Cerebellar cortex (tissue), 1 donor: ENCODE results near the gene NR1I3.

Experiments used
- DNase-seq: peaks from one replicate; pipeline ENCODE4 v3.0.0-alpha.2; 2015; ENCODE audit warnings: low spot score

NR1I3 gene

DNA sequence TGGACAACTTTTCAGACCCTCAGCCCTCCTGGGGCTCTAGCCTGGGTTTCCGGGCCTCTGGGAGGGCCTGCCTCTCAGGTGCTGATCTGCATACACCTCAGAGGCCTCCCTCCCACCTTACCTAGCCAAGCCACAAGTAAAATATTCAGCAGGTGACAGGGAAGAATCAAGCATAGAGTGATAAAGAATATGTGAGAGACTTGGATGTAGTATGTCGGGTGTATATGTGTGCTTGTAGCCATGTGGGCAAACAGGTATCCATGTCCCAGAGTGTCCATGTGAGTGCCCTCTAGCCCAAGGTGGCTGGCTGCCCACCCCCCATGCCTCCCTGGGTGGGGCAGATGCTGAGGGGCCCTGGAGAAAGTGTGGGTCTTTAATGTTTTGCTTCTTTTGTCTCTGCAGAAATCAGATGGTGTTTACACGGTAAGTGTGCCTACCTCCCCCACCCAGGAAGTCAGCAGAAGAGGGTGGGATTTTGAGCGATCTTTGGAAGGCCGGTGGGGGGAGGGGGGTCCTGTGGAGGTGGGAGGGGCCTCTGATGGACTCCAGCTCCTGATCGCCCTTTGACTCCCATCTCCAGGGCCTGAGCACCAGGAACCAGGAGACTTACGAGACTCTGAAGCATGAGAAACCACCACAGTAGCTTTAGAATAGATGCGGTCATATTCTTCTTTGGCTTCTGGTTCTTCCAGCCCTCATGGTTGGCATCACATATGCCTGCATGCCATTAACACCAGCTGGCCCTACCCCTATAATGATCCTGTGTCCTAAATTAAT, 19.5 kb downstream of the NR1I3 start:
- DNase-seq = no peak

DNA sequence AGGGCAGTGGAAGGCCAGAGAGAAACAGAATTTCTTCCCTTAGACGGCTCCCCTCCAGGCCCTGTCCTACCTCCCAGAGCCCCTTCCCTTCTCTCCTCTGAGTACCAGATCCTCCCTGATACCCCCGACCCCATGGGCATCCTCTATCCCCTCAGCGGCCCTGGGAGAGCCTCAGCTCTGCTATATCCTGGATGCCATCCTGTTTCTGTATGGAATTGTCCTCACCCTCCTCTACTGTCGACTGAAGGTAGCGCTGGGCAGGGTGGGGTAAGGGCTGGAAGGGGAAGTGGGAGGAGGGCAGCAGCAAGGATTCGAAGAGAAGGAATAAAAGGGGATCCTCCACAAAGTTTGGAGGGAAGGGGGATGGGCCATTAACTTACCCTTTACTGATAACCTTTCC, 20.2 kb downstream of the NR1I3 start:
- no peak for DNase-seq

DNA sequence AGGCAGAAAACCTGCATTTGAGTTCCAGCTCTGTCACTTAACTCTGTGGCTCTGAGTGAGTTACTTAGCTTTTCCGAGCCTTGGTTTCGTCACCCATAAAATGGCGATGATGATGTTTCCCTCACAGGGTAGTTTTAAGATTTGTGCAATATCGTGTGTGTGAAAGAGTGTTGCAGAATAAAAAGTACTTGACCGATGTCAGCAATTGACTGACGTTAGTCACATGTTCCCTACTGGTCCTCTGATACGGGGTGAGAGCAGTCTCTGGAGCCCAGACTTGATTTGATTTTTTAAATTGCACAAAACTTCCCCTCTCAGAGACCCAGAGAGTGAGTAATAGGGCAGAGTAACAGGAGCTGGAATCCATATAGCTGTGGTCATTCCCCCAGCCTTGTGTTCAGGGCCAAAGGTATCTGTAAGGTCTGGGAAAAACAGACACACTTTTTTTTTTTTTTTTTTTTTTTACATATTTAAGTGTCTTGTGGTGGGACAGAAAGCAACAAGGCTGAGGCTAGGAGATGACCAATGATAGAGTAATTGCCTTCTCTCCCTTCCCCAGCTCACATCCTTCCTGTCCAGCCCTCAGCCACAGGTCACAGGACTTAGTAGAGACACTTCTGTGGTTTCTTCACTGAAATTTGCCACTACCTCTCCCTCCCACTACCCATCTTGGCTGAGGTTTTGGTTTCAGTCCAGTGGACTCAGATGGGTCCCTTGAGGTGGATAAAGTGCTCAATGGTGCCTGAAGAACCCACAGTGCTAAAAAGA, 20.9 kb downstream of the NR1I3 start:
- no peak for DNase-seq

DNA sequence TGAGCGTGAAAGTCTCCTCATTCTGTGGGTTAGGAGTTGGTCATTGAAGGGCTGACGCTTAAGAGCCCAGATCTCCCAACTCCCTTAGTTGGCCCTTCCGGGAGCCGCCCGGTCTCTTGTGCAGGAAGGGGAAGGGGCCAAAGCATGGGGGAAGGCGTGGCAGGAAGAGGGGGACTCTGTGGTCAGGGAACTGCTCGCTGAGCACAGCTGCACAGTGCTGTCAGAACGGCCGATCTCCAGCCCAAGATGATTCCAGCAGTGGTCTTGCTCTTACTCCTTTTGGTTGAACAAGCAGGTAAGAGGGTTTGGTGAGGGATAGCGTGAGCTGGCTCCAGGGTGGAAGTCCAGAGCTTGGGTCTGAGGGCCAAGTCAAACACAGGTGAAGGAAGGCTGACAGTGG, 22.9 kb downstream of the NR1I3 start, which contains the start of gene FCER1G:
Gene FCER1G (plus strand): TSS at position 220 of the 400 bp plus-strand sequence. CDS start 27 bp downstream, at position 247.
- no peak for DNase-seq

DNA sequence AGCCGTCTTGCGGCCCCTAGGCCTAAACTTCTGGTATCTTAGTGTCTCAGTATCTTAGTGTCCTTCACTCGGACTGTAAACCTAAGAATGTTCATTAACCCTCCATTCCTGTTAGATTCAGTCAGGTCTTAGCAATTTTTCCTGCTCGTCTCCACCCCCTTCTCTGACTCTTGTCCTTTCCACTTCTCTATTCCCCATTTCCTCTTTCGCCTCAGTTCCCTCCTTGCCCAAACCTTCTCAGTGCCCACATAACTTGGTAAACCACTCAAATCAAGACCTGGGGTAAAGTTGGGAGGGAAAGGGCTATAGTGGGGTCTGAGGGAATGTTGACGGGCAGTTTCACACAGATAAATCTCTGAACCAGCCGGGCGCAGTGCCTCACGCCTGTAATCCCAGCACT, 23.6 kb downstream of the NR1I3 start:
- DNase-seq = no peak

DNA sequence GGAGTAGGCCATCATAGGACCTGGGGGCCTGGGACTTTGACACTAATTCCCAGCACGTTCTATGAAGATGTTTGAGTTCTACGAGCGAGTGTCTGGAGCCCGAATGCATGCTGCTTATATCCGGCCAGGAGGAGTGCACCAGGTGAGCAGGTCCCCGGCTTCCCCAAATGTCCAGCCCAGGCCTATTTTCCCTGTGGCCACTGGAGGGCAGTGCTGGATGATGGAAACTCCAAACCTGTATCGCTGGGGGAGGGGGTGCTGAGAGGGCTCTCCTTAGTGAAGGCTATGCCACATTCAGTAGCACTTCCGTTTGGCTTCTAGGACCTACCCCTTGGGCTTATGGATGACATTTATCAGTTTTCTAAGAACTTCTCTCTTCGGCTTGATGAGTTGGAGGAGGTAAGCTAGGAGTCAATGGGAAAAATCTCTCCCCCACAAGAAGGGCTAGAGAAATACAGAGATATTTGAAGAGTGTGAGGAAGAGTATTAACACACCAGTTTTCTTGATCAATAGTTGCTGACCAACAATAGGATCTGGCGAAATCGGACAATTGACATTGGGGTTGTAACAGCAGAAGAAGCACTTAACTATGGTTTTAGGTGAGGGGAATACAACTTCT, 28.1 kb downstream of the NR1I3 start:
- DNase-seq = peak; percentile 82

DNA sequence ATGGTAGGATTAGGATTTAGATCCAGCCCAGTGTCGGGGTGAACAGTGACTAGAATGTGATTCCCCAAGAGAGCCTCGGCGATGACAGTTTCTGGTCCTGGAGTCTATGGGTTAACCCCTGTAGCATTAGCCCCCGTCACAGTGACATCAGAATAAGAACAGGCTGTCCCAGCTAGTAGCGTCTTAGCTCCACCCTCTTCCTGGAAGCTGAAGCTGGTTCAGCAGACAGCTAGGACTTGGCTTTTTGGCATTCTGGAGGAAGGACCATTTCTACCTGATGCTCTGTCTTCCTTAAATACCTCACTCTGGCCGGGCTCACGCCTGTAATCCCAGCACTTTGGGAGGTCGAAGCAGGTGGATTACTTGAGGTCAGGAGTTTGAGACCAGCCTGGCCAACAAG, 30.8 kb downstream of the NR1I3 start:
- DNase-seq = no peak

DNA sequence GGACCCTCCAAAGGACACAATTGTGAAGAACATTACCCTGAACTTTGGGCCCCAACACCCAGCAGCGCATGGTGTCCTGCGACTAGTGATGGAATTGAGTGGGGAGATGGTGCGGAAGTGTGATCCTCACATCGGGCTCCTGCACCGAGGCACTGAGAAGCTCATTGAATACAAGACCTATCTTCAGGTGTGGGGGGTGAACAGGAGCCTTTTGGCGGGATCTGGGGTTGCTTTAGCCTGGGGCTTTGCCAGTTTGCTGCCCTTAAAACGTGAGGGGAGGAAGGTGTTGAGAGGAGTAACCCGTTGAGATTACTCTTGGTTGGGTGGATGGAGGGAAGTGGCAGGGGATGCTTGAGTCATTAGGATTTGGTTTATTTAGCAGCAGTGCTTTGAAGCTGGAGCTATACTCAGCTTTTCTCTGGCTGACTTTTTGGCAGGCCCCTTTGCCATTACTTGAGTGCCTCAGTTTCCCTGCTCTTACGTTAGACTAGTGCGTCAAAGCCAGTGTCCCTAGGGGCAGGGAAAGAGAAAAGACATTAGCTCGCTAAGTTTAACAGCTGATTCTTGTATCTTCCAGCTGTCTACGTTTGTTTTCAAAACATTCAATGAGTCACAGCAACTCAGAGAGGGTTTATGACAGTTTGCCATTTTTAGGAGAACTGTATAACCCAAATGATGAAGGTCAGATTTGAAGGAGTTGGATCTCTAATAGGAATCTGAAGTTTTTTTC, 31.4 kb downstream of the NR1I3 start:
- DNase-seq = no peak

DNA sequence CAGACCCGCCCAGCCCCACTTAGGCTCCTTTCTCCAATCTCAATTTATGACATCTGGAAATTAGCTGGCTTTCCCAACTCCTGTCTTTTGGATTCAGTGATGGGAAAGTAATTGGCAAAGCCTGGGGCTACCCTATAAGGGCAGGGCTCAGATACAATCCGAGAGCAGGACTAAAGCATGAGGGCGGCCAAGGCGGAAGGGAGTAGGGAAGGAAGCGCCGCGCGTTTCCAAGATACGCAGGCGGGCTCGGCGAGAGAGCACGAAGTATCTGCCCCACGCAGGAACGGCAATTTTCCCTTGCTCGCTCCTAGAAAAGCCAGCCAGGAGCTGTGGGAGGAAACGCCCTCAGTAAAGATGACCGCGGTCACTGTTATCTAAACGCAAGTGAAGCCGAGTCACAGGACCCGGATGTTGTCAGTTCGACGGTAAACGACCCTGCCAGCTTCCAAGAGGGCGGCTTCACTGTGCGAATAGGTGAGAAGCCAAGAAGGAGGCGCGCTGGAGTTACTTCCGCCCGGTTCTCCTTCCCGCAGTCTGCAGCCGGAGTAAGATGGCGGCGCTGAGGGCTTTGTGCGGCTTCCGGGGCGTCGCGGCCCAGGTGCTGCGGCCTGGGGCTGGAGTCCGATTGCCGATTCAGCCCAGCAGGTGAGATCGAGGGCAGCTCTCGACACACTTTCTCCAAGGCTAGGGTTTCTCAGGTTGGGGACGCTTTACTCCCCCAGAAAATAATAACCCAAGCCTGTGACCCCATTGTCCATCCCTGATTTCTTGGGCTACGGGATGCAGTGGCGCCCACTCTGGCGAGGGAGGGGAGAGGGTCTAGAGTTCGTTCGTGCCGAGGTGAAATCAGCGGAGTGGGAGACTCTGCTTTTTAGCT, 35.9 kb downstream of the NR1I3 start, which contains the start of gene NDUFS2:
Gene NDUFS2 (plus strand): TSS at position 532 of the 877 bp plus-strand sequence. CDS start 19 bp downstream, at position 551.
- DNase-seq = peak; percentile 100

DNA sequence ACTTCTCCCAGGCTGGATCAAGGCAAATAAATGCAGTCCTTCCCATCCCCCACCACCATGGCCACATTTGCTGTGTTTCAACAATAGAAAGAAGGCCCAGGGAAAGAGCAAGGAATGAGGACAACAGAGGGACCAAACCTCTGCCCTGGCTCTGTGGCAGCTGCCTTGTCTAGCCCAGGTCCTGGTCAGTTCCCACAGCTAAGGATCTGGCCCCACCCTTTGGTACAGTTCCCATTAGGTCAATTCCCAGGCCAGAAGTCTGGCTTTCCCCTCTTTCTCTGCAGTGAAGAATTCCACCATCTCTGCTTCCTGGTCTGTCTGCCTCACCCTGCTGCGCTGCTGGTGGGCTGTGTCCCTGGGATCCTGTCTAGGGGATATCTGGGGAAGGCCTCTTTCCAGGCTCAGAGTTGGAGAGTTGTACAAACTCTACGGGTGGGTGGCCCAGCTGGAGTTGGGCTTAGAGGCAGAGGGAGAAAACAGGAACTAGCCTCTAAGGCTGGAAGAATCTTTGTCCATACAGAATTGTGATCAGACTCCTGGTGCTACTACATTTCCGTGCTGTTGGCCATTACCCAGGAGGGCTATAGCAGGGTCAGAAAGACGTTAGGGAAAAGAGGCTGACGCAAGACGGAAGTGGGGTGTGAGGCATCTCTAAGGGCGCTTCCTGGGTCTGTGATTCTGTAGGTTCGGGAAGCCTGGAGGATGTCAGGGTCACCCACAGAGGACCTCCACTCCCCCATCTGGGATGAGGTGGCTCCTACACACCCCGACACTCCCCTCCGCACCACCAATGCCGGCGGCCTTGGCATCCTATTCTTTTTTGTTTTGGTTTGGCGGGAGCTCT, 36.8 kb downstream of the NR1I3 start:
- no peak for DNase-seq

DNA sequence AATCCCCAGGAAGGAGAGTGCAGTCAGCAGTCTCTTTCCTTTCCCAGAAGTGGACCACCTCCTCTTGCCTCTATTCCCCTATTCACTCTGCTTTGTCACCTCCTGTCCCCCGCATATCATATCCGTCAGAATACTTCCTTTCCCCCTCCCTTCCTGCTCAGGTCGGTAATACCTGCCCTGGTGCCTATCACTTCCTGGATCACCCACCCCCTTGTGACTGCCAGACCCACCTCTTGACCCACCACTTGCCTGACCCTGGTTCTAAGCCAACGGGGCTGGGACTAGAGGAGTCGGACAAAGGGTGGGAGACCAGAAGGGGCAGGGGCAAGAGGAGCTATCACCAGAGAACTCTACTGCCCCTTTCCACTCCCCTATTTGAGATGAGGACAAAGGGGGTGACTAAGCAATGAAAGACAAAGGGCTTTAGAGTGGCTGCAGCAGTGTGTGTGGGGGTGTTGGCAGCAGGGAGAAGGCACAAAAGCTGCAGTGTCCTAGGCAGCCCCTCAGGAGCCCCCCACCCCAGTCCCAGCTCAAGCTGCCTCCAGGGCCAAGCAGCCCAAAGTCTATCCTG, 37.5 kb downstream of the NR1I3 start:
- no peak for DNase-seq

DNA sequence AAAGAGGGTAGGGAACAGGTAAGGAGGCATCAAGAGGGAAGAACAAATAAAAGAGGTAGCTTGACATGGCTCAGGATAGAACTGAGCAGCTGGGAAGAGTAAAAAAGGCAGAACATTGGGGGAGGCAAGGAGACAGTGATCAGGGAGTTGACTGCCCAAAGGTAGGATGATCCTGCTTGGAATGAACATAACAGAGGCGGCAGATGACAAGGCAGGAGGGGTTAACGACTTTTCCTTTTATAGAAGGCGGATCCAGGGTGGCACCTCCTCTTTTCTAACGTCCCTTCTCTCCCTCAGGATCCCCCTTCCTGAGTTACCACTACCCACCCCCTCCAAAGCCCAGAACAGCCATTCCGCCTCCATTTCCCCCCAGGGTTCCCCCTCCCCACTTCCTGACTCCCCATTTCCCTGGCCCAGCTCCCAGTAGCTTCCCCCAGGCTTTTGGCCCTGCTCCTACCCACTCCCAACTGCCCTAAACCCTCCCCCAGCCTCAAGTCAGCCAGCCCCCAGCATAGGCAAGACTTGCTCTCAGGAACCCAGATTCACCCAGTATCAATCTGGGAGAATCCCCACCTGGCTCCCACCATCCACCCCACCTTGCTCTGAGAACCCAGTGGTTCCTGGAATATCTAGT, 38.4 kb downstream of the NR1I3 start:
- no peak for DNase-seq

DNA sequence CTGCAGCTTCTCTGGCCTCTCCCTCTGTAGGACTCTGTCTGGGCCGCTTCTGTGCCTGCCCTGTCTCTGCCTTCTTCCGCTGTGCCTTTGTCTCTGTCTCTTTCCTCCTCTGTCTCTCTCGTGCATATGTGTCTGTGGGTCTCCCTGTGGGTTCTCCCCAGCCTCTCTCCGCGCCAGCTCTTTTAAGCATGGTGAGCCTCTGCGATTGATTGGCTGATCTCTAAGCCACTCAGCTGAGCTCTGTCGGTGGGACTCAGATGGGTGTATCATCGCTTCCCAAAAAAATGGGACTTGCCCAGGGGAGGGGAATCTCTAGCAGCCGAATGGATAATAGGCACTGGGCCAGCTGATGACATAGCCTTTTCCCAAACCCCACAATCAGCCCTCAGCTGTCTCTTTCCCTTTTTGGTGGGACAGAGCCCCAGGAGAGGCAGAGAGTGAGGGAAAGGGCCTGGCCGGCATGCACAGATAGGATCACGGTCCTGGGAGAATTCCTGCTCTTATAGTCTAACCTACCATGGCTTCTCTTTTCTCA, 39.0 kb downstream of the NR1I3 start, which contains the start of gene ADAMTS4:
Gene ADAMTS4 (minus strand): TSS at position 158 of the 535 bp plus-strand sequence. CDS start 427 bp downstream, outside the sequence.
- no peak for DNase-seq

DNA sequence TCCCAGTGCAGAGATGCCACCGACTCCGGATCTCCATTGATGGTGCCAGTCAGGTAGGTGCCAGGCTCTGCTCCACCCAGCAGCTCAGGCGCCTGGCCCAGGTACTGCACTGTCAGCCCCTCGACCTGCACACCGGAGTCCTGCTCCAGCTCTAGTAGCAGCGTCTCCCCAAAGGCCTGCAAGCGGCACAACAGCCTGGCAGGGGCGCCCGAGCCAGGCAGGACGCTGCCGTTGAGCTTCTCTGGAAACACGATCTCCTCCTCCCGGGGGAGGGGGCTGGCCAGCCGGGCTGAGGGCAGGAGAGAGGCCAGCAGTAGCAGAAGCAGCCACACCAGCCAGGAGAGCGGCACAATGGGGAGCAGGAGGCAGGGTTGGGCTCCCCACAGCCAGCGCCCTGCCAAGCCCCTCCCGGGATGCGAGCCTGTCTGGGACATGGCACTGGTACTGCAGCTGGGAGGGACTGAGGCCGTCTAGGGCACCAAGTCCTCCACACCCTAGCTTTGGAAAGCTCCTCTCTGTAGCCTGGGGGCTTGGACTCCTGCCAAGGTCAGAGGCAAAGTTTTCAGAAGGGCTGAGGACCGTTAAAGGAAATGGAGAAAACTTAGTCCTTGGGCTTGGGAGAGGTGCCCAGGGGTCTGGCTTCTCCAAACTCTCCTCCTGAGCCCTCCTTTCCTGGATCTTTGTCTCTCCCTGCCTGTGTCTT, 39.7 kb downstream of the NR1I3 start:
- DNase-seq = no peak

DNA sequence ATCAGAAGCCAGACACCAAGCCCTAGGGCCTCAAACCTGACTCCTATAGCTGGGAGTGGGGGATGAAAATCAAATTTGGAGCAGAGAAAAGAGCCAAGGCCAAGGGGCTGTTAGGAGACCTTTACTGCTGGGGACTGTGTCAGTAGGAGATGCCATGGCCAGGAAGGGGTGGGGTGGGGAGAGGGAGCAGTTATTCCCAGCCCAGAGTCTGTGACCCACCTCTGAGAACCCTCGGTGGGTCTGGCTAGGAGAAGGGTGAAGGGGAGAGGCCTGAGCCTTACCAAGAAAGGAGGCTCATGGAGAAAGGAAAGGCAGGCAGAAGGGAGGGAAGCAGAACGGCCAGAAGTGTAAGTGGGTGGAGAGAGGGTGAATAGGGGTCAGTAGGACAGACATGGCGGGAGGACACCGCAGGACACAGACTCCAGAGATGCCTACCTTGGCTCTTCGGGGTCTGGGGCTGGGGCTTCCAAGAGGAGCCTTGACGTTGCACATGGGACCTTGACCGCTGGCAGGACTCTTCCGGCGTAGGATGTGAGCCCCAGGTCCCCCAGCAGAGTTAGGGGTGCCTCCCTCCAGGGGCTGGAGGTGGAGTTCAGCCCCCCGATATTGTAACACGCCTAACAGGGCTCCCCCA, 40.3 kb downstream of the NR1I3 start:
- no peak for DNase-seq

DNA sequence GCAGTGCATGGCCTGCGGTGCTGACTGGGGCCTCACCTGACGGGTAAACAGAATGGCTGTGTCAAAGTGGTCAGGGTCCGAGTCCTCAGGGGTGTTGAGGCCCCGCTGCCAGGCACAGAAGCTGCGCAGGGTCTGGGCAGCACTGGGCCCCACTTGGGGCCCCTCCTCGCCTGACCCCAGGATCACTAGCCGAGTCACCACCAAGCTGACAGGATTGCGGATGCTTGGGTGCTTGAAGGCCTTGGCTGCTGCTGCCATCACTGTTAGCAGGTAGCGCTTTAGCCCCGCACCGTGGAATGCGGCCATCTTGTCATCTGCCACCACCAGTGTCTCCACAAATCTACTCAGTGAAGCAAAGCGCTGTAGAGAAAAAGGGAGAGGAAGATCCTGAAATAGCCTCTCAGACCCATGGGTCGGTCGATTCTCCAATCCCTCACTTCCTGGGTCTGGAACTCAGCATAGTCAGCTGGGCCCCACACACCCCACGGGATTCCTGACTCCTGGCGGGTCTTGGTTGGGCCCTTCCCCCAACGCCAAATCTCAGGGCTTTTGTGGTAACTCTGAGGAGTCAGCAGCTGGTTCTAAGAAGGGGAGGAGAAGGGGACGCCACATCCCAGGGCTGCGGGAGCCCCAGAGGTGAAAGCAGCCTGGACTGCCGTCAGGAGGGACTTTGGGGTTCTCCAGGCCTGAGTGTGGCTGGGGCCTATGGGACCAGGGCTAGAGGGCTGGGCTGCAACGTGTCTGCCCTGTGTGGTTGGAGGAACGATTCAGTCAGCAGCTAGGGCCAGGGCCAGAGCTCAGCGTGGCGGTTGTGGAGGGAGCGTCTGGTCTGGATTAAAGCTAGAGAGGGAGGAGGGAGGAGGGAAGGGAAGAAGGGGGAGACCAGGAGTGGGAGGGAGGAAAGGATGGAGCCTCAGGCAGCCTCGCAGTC, 41.2 kb downstream of the NR1I3 start:
- DNase-seq = no peak

DNA sequence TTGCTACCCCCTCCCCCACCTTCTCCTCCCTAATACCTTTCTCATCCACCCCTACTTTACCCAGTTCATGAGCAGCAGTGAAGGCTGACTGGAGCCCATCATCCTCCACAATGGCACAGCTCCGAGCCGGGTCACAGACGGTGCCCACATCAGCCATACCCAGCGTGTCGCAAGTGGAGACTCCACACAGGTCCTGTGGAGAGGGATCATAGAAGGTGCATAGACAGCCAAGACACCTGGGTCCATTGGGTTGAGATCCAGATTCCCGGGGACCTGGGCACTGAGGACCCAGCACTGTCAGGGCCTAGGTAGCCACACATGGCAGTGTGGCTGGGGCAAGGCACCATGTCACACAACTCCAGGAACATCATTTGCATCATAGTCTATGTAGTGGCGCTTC, 41.9 kb downstream of the NR1I3 start:
- DNase-seq = no peak
